Neuronal stem cell (in vitro differentiated cells): ENCODE results near the gene HS6ST3.

Source experiments
- DNase-seq: peaks from one replicate; pipeline ENCODE4 v3.0.0-alpha.2; 2013; ENCODE audit warnings: low spot score
- H2AFZ ChIP-seq: one replicate; pipeline ENCODE4 v1.6.1; 2013; ENCODE audit warnings: mild to moderate bottlenecking, low read length, inconsistent platforms
- H2AK5ac ChIP-seq: 2 replicates; pipeline ENCODE4 v1.6.1; 2013; ENCODE audit warnings: low read depth, mild to moderate bottlenecking, inconsistent platforms, low read length, moderate library complexity, mixed read lengths
- H2BK120ac ChIP-seq: 2 replicates; pipeline ENCODE4 v1.6.1; 2013; ENCODE audit warnings: low read depth, mild to moderate bottlenecking, inconsistent platforms, low read length, moderate library complexity, mixed read lengths
- H2BK12ac ChIP-seq: one replicate; pipeline ENCODE4 v1.6.1; 2013; ENCODE audit warnings: low read length, inconsistent platforms
- H2BK15ac ChIP-seq: 2 replicates; pipeline ENCODE4 v1.6.1; 2013; ENCODE audit warnings: mild to moderate bottlenecking, low read length, inconsistent platforms, mixed read lengths
- H2BK5ac ChIP-seq: one replicate; pipeline ENCODE4 v1.6.1; 2013; ENCODE audit warnings: inconsistent platforms, mild to moderate bottlenecking, low read length, moderate library complexity
- H3K14ac ChIP-seq: one replicate; pipeline ENCODE4 v1.6.1; 2013; ENCODE audit warnings: low read length, inconsistent platforms
- H3K18ac ChIP-seq: 2 replicates; pipeline ENCODE4 v1.6.1; 2013; ENCODE audit warnings: low read length, inconsistent platforms
- H3K23ac ChIP-seq: 2 replicates; pipeline ENCODE4 v1.6.1; 2013; ENCODE audit warnings: low read depth, mild to moderate bottlenecking, mixed read lengths, low read length, inconsistent platforms; ENCODE audit not compliant: poor library complexity
- H3K27ac ChIP-seq: replicated peaks from 3 replicates; pipeline ENCODE4 v1.5.1; 2013; ENCODE audit warnings: low read length, inconsistent platforms
- H3K27me3 ChIP-seq, 3 experiments: 2 replicates each; pipeline ENCODE4 v1.6.1; 2013; ENCODE audit warnings: low read length in 3 of 3, mild to moderate bottlenecking in 2 of 3, inconsistent platforms in 1 of 3, low read depth in 1 of 3, mixed read lengths in 1 of 3, moderate library complexity in 1 of 3; ENCODE audit not compliant: control insufficient read depth in 3 of 3, insufficient read depth in 3 of 3
- H3K36me3 ChIP-seq, 2 donors: replicated peaks in 1 of 2; 2 replicates each; pipeline ENCODE4 v1.6.1; 2013; ENCODE audit warnings: low read length in 2 of 2; ENCODE audit not compliant: control insufficient read depth in 2 of 2, insufficient read depth in 2 of 2
- H3K4ac ChIP-seq: 2 replicates; pipeline ENCODE4 v1.6.1; 2013; ENCODE audit warnings: inconsistent platforms, mild to moderate bottlenecking, low read length, moderate library complexity
- H3K4me1 ChIP-seq, 2 donors: 1 replicate in 1 of 2; 2 replicates in 1 of 2; pipeline ENCODE4 v1.6.1; 2013; ENCODE audit warnings: low read length in 2 of 2, low read depth in 1 of 2; ENCODE audit not compliant: control insufficient read depth in 2 of 2, insufficient read depth in 1 of 2
- H3K4me2 ChIP-seq: one replicate; pipeline ENCODE4 v1.6.1; 2013; ENCODE audit warnings: mild to moderate bottlenecking, low read length, inconsistent platforms; ENCODE audit not compliant: insufficient read depth, poor library complexity, severe bottlenecking
- H3K4me3 ChIP-seq, 2 donors: 2 replicates each; pipeline ENCODE4 v1.5.1; 2013; ENCODE audit warnings: low read length in 2 of 2, mild to moderate bottlenecking in 2 of 2, inconsistent platforms in 1 of 2, moderate library complexity in 1 of 2
- H3K79me1 ChIP-seq: one replicate; pipeline ENCODE4 v1.6.1; 2013; ENCODE audit warnings: low read depth, mild to moderate bottlenecking, inconsistent platforms, low read length, moderate library complexity
- H3K9ac ChIP-seq: one replicate; pipeline ENCODE4 v1.6.1; 2013; ENCODE audit warnings: mild to moderate bottlenecking, low read depth, low read length, inconsistent platforms; ENCODE audit not compliant: poor library complexity
- H3K9me3 ChIP-seq, 2 donors: replicated peaks in 1 of 2; 2 replicates each; pipeline versions ENCODE3 to v1.6.1; 2013; ENCODE audit warnings: low read length in 2 of 2, mild to moderate bottlenecking in 2 of 2, inconsistent platforms in 1 of 2, low read depth in 1 of 2, mixed read lengths in 1 of 2, moderate library complexity in 1 of 2; ENCODE audit not compliant: control insufficient read depth in 2 of 2, insufficient read depth in 1 of 2
- H4K8ac ChIP-seq: one replicate; pipeline ENCODE4 v1.6.1; 2013; ENCODE audit warnings: low read depth, mild to moderate bottlenecking, inconsistent platforms, low read length, moderate library complexity
- H4K91ac ChIP-seq: one replicate; pipeline ENCODE4 v1.6.1; 2013; ENCODE audit warnings: low read length, low read depth, mild to moderate bottlenecking, inconsistent platforms; ENCODE audit not compliant: poor library complexity
- WGBS, 2 donors: extraction: QIAGEN DNeasy Blood & Tissue Kit; methylation state at CpG; one replicate each; pipeline ENCODE4 v1.1.7; 2013; ENCODE audit warnings: missing lambda C conversion rate in 2 of 2, mixed read lengths in 1 of 2; ENCODE audit not compliant: insufficient read length in 2 of 2, insufficient replicate concordance in 1 of 2; ENCODE audit errors: extremely low coverage in 2 of 2; 5-methylcytosine and 5-hydroxymethylcytosine counted together

HS6ST3 gene

DNA sequence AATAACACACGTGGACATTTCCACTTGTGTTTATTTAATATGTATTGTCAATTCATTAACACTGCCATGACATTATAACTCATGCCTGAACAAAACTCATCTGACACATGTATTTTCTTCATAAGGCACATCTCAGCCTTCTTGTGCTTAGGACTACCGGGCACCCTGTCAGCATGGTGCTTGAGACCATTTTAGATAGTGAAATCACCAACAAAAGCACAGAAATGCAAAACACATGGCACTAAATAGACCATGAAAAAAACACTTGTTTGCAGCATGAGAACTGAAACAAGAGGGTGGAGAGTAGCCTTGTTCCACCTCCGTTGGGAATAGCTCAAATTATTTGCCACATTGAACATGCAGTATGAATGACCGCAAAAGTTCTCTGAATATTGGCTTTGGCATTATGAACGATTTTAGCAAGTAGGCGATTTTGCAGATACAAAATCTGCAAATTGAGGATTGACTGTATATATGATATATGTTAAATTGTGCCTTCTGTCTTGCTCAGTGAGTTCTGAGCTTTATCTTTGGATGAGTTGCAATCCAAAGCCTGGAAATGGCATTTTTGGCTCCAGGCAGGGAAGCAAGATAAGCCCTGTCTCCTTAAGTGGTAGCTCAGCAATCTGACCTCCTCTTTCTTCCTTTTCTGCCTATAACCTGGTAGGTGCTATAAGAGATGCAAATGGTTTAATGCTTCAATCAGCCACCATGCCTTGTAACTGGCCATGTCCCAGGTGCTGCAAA lies 328.2 kb downstream of the HS6ST3 start:
- Histone ChIP-seq H2BK12ac (no peak overlapping the region), H3K4ac (no peak overlapping the region), H3K27ac (no peak overlapping the region), H3K14ac (no peak overlapping the region), H2BK120ac (no peak overlapping the region), H3K4me1 (peaks cover 0 to 4% of the 10 kb centered on the region in 2 donors), H3K79me1 (no peaks in the 10 kb centered on the region), H3K9me3 (no peaks in the 10 kb centered on the region), H3K9ac (no peak overlapping the region), H2AK5ac (no peak overlapping the region), H2AFZ (no peak overlapping the region), H2BK15ac (no peak overlapping the region), H3K36me3 (no peaks in the 10 kb centered on the region), H2BK5ac (no peak overlapping the region), H3K18ac (peak overlapping the region; percentile 48), H3K4me3 (no peak overlapping the region), H3K27me3 (no peaks in the 10 kb centered on the region), H3K23ac (no peak overlapping the region), H4K8ac (no peak overlapping the region), H3K4me2 (no peak overlapping the region), H4K91ac (no peak overlapping the region)
- no CpG with 5 or more reads among the region's 6 CpGs for WGBS, 2 donors
- no peak for DNase-seq

DNA sequence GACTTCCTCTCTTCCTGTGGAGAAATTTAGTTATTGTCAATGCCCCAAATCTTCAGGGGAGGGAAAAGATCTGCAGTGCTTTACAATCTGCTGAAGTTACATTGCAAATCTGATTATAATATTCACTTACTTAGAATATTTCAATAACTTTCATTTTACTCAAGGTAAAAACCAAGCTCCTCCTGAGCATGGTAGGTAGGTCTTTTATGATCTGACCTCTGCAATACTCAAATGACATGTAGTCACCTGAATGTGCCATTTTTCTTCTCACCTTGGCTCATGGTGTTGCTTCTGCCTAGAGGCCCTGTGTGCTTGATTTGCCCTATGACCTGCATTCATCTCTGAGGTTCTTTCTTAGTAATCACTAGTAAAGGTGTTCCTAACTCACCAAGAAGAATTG lies 331.4 kb downstream of the HS6ST3 start:
- H2AK5ac ChIP-seq = no peak overlapping the region
- no peak overlapping the region for H2AFZ ChIP-seq
- no peaks in the 10 kb centered on the region for H3K9me3 ChIP-seq

DNA sequence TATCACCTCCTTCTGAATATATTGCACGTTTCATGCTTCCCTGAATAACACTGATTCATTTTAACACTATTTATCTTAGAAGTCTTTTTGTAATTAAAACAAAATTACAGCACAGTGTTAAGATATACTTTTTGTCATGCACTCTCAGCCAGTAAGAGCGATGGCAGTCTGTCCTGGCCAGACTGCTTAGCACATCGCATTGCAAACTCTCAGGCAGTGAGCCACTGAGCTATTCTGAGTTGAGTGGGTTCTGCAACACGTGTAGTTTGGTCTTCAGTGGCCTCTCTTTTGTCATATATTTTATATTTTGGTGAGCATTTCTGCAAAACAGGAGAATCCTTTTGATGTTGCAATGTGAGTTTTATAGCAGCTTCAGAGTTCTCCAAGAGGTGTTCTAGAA lies 332.1 kb downstream of the HS6ST3 start:
- peaks cover 0 to 4% of the 10 kb centered on the region in 2 donors for H3K4me1 ChIP-seq
- H2AK5ac ChIP-seq = no peak overlapping the region
- no peaks in the 10 kb centered on the region for H3K79me1 ChIP-seq
- no peaks in the 10 kb centered on the region for H3K36me3 ChIP-seq
- H3K9ac ChIP-seq = no peak overlapping the region
- no peak overlapping the region for H2BK15ac ChIP-seq
- H3K14ac ChIP-seq = no peak overlapping the region
- no peak overlapping the region for H3K23ac ChIP-seq
- no peak overlapping the region for H2BK120ac ChIP-seq
- no peaks in the 10 kb centered on the region for H3K9me3 ChIP-seq
- no peak for DNase-seq
- no peak overlapping the region for H4K91ac ChIP-seq
- no peak overlapping the region for H2BK5ac ChIP-seq
- no CpG with 5 or more reads among the region's 4 CpGs for WGBS, 2 donors
- H3K4me3 ChIP-seq = no peak overlapping the region
- no peaks in the 10 kb centered on the region for H3K27me3 ChIP-seq
- no peak overlapping the region for H3K4me2 ChIP-seq
- no peak overlapping the region for H4K8ac ChIP-seq
- H3K4ac ChIP-seq = no peak overlapping the region
- no peak overlapping the region for H3K18ac ChIP-seq
- no peak overlapping the region for H3K27ac ChIP-seq
- no peak overlapping the region for H2AFZ ChIP-seq
- H2BK12ac ChIP-seq = no peak overlapping the region

More for the DNA sequence above, 331.4 kb downstream of the HS6ST3 start:
- Histone ChIP-seq H3K4me3 (no peak overlapping the region), H3K79me1 (no peaks in the 10 kb centered on the region), H3K18ac (no peak overlapping the region), H4K8ac (no peak overlapping the region), H3K27me3 (no peaks in the 10 kb centered on the region), H3K36me3 (no peaks in the 10 kb centered on the region), H2BK15ac (no peak overlapping the region), H3K14ac (no peak overlapping the region), H2BK12ac (no peak overlapping the region), H3K27ac (no peak overlapping the region), H3K23ac (no peak overlapping the region), H2BK120ac (no peak overlapping the region), H3K4ac (no peak overlapping the region), H4K91ac (no peak overlapping the region), H3K9ac (no peak overlapping the region), H3K4me1 (peaks cover 0 to 4% of the 10 kb centered on the region in 2 donors), H2BK5ac (no peak overlapping the region), H3K4me2 (no peak overlapping the region)
- DNase-seq = no peak

DNA sequence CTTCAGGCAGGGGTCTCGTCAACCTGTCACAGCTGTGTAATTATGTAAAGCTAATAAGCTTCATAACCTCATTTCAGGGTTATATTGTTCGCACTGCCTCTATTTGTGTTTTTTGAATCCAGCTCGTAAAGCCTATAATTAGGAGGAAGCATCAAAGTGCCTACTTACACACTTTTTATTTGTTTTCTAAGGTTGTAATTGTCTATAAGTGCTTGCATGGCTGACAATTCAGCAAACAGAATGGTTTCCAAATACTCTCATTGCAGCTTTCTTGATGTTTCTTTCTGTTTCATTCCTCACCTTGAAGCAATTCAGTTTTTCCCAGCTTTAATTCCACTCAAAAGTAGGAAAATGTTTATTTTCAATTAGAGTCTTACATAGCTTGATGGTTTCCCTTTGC lies 336.3 kb downstream of the HS6ST3 start:
- Histone ChIP-seq H3K4ac (no peak overlapping the region), H4K91ac (no peak overlapping the region), H3K36me3 (no peaks in the 10 kb centered on the region), H3K14ac (no peak overlapping the region), H3K4me1 (no peaks in the 10 kb centered on the region), H3K9ac (no peak overlapping the region), H2BK12ac (no peak overlapping the region), H3K18ac (no peak overlapping the region), H3K4me2 (no peak overlapping the region), H2BK120ac (no peak overlapping the region), H3K79me1 (no peaks in the 10 kb centered on the region), H2BK15ac (no peak overlapping the region), H3K9me3 (no peaks in the 10 kb centered on the region), H2BK5ac (no peak overlapping the region), H3K4me3 (no peak overlapping the region), H4K8ac (no peak overlapping the region), H3K23ac (no peak overlapping the region), H3K27me3 (no peaks in the 10 kb centered on the region), H2AK5ac (no peak overlapping the region), H2AFZ (no peak overlapping the region), H3K27ac (no peak overlapping the region)
- no CpG with 5 or more reads among the region's 3 CpGs for WGBS, 2 donors
- DNase-seq = no peak
